CD4-positive, alpha-beta T cell (primary cell): Measurements from ENCODE around the gene FBXO41. TPM values are rescaled to one million over a fixed set of nuclear protein-coding genes. Genes with fewer than 3 reads are reported as not detected.
A peak's percentile ranks its signal among the peaks of the same experiment; 100 is the strongest.

Source experiments
- ATAC-seq: fragments of 200-7000 bp; cut with Tn5 transposase; one replicate; pipeline ENCODE4 v1.10.0; 2022; ENCODE audit warnings: mild to moderate bottlenecking; ENCODE audit not compliant: poor library complexity
- CTCF ChIA-PET: fragments of 350-600 bp; sonication (Branson Sonifier 250); formaldehyde crosslinking; loops from one replicate; lab custom pipeline; 2021; ENCODE audit warnings: antibody characterized with exemption, inconsistent platforms; lab: Charles Lee
- POLR2A ChIA-PET: fragments of 350-600 bp; sonication (Branson Sonifier 250); formaldehyde crosslinking; loops from one replicate; lab custom pipeline; 2021; ENCODE audit warnings: antibody characterized with exemption, inconsistent platforms; lab: Charles Lee
- DNase-seq, 14 experiments: peaks; one replicate each; pipeline ENCODE4 v3.0.0-alpha.2; 2013 to 2020; ENCODE audit warnings: mixed read lengths in 2 of 14
- H3K27ac ChIP-seq, 2 donors: one replicate each; pipeline versions ENCODE4 v1.5.1 to v1.7.0; 2013; ENCODE audit warnings: low read length in 2 of 2, low read depth in 1 of 2, mild to moderate bottlenecking in 1 of 2
- H3K27me3 ChIP-seq, 2 experiments: 1 replicate in 1 of 2; 2 replicates in 1 of 2; pipeline versions ENCODE4 v1.6.1 to v1.7.0; 2013; ENCODE audit warnings: low read length in 2 of 2, control low read depth in 1 of 2, mild to moderate bottlenecking in 1 of 2, moderate library complexity in 1 of 2; ENCODE audit not compliant: insufficient read depth in 2 of 2, control insufficient read depth in 1 of 2
- H3K36me3 ChIP-seq: one replicate; pipeline ENCODE4 v1.6.1; 2013; ENCODE audit warnings: low read length, control low read depth; ENCODE audit not compliant: insufficient read depth
- H3K4me1 ChIP-seq: one replicate; pipeline ENCODE4 v1.6.1; 2013; ENCODE audit warnings: low read length, control low read depth; ENCODE audit not compliant: insufficient read depth
- H3K4me3 ChIP-seq: one replicate; pipeline ENCODE4 v1.5.1; 2013; ENCODE audit warnings: mild to moderate bottlenecking, low read length, moderate library complexity
- H3K9me3 ChIP-seq, 2 experiments: 1 replicate in 1 of 2; 2 replicates in 1 of 2; pipeline versions ENCODE4 v1.6.1 to v1.7.0; 2013; ENCODE audit warnings: low read length in 2 of 2, mild to moderate bottlenecking in 2 of 2, control low read depth in 1 of 2, moderate library complexity in 1 of 2; ENCODE audit not compliant: control insufficient read depth in 1 of 2, insufficient read depth in 1 of 2
- H3K27ac Mint-ChIP-seq: one replicate; pipeline ENCODE4 v1.8.0; 2020; ENCODE audit warnings: mixed read lengths
- H3K27me3 Mint-ChIP-seq: one replicate; pipeline ENCODE4 v1.8.0; 2021; ENCODE audit warnings: mixed read lengths
- H3K36me3 Mint-ChIP-seq: one replicate; pipeline ENCODE4 v1.8.0; 2021; ENCODE audit warnings: low read depth, mixed read lengths
- H3K4me1 Mint-ChIP-seq: one replicate; pipeline ENCODE4 v1.8.0; 2021; ENCODE audit warnings: low read depth, mixed read lengths
- H3K4me3 Mint-ChIP-seq: one replicate; pipeline ENCODE4 v1.8.0; 2020; ENCODE audit warnings: mild to moderate bottlenecking, mixed read lengths
- H3K9me3 Mint-ChIP-seq: one replicate; pipeline ENCODE4 v1.8.0; 2020; ENCODE audit warnings: mixed read lengths
- intact Hi-C, 2 experiments: fragments of 100-400 bp; cut with DNase I in 1 of 2; cut with micrococcal nuclease in 1 of 2; formaldehyde crosslinking; loops; one replicate each; pipeline versions ENCODE4 v1.15.1 to v1.9.0; 2023 to 2025; cut with DNase I, micrococcal nuclease
- total RNA-seq, 174 experiments: library from RNA in 2 of 174; stranded (reverse) in 2 of 174; gene quantifications; one replicate each; pipeline ENCODE4 v1.2.3 and lab custom pipeline; 2021 to 2026
- TF ChIP-seq, protein P1 (sequence below): fragments of 200-600 bp; IDR thresholded peaks from one replicate; pipeline ENCODE4 v1.8.0; 2022; ENCODE audit warnings: antibody characterized with exemption, mild to moderate bottlenecking

FBXO41 gene
- total RNA-seq, 2 experiments from 2014 or later: 14.0 to 16.0 TPM

DNA sequence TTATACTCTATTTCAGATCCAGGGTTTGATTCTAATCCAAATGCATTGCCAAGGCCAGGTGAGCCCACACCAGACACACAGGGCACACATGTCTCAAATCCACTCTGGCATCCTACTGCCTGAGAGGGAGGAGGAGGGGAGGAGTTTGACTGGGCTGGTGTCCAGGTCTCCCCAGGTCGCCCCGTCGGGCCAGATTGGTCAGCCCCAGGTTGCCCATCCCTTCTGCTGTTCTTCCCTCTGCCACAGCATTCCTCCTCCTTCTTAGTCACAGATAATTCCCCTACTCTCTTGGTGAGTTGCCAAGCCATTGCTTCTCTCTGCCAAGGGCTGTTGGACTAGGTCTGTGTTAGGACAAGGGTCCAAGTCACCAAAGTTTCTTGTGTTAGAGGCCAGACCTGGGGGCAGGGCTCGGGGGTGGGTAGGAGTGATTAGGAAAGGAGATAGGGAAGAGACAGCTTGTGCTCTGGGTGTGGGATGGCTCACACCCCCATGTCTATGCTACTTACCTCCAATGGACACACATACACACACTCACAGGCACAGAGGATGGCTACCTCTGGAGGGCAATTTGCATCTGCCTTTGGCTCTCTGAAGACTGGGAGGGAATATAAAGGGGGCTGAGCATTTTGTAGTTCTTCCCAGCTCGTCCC, 11.6 kb upstream of the FBXO41 start:
- Mint-ChIP-seq H3K9me3 (no peaks in the 10 kb centered on the region), H3K27ac (no peak overlapping the region), H3K4me1 (peaks cover 13% of the 10 kb centered on the region), H3K27me3 (peaks cover 89% of the 10 kb centered on the region), H3K4me3 (no peak overlapping the region), H3K36me3 (no peaks in the 10 kb centered on the region)
- Histone ChIP-seq H3K4me1 (peaks cover 30% of the 10 kb centered on the region), H3K4me3 (no peak overlapping the region), H3K36me3 (no peaks in the 10 kb centered on the region), H3K9me3 (peaks cover 4 to 20% of the 10 kb centered on the region in 2 experiments), H3K27ac (no peak overlapping the region), H3K27me3 (peaks cover 68 to 91% of the 10 kb centered on the region in 2 experiments)
- ATAC-seq (no peak), DNase-seq (no peak)
- intact Hi-C loops: no loop called here
- ChIA-PET POLR2A (no interaction called here), CTCF (no interaction called here)
- TF ChIP-seq, protein P1, sequence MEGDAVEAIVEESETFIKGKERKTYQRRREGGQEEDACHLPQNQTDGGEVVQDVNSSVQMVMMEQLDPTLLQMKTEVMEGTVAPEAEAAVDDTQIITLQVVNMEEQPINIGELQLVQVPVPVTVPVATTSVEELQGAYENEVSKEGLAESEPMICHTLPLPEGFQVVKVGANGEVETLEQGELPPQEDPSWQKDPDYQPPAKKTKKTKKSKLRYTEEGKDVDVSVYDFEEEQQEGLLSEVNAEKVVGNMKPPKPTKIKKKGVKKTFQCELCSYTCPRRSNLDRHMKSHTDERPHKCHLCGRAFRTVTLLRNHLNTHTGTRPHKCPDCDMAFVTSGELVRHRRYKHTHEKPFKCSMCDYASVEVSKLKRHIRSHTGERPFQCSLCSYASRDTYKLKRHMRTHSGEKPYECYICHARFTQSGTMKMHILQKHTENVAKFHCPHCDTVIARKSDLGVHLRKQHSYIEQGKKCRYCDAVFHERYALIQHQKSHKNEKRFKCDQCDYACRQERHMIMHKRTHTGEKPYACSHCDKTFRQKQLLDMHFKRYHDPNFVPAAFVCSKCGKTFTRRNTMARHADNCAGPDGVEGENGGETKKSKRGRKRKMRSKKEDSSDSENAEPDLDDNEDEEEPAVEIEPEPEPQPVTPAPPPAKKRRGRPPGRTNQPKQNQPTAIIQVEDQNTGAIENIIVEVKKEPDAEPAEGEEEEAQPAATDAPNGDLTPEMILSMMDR: no peak

GRCh38 chr2:73294239-73294638, 10.0 kb upstream of the FBXO41 start:
- H3K9me3 ChIP-seq: peaks cover 4 to 21% of the 10 kb centered on the region in 2 experiments
- Mint-ChIP-seq H3K27me3 (peaks cover 87% of the 10 kb centered on the region), H3K4me1 (peaks cover 21% of the 10 kb centered on the region), H3K9me3 (no peaks in the 10 kb centered on the region), H3K4me3 (peak overlapping the region; percentile 62), H3K36me3 (no peaks in the 10 kb centered on the region), H3K27ac (no peak overlapping the region)
- POLR2A ChIA-PET: interaction anchor here (1.0 to 4.9 kb wide), 4 partner anchors 25 to 92 kb away, joined by 3 to 46 read pairs (median 4); partner anchors contain the start of genes ALMS1, CCT7 and PRADC1
- intact Hi-C loops: loop anchor here in 1 of 2 experiments (5.0 kb wide), 3 partner anchors 62 to 93 kb away; partner anchors contain the start of genes ALMS1, CCT7, PRADC1 and SMYD5
- peaks cover 63 to 82% of the 10 kb centered on the region in 2 experiments for H3K27me3 ChIP-seq
- no peaks in the 10 kb centered on the region for H3K36me3 ChIP-seq
- no peak overlapping the region for H3K27ac ChIP-seq
- ATAC-seq (no peak), DNase-seq (no peak)
- H3K4me1 ChIP-seq: peaks cover 30% of the 10 kb centered on the region
- no peak overlapping the region for H3K4me3 ChIP-seq
- TF ChIP-seq, protein P1: no peak
- CTCF ChIA-PET: no interaction called here

GRCh38 chr2:73293534-73294171, 9.4 kb upstream of the FBXO41 start, which contains the start of gene EGR4:
Gene EGR4 (minus strand): TSS chr2:73293548. CDS start chr2:73293317, 231 bp downstream.
- Mint-ChIP-seq H3K27me3 (peaks cover 91% of the 10 kb centered on the region), H3K4me1 (peaks cover 21% of the 10 kb centered on the region), H3K9me3 (no peaks in the 10 kb centered on the region), H3K36me3 (no peaks in the 10 kb centered on the region), H3K4me3 (peak within 1 kb of the TSS; percentile 82), H3K27ac (no peak within 1 kb of the TSS)
- ATAC-seq (peak; percentile 94), DNase-seq (peak; percentile 78 to 96 (median 84))
- H3K4me3 ChIP-seq: peak within 1 kb of the TSS; percentile 48
- peaks cover 30% of the 10 kb centered on the region for H3K4me1 ChIP-seq
- POLR2A ChIA-PET: interaction anchor here (0.6 to 4.9 kb wide), 6 partner anchors 9 to 444 kb away, joined by 3 to 46 read pairs (median 4); partner anchors contain the start of genes ALMS1, CCT7, FBXO41 and PRADC1
- no peak within 1 kb of the TSS for H3K27ac ChIP-seq
- peaks cover 4 to 21% of the 10 kb centered on the region in 2 experiments for H3K9me3 ChIP-seq
- intact Hi-C loops: loop anchor here (2.0 to 5.0 kb wide), 4 partner anchors 61 to 94 kb away; partner anchors contain the start of genes ALMS1 (in 1 of the 2), CCT7 (in 1 of the 2), PRADC1 (in 1 of the 2) and SMYD5 (in 1 of the 2)
- peaks cover 61 to 79% of the 10 kb centered on the region in 2 experiments for H3K27me3 ChIP-seq
- TF ChIP-seq, protein P1: no peak
- no peaks in the 10 kb centered on the region for H3K36me3 ChIP-seq
- CTCF ChIA-PET: interaction anchor here (1.6 kb wide), 1 partner anchor 116 kb away, joined by 5 read pairs; no protein-coding TSS in a partner anchor
